Measurements from ENCODE around the gene WNT7B.

- TF ChIP-seq, protein P1, sequence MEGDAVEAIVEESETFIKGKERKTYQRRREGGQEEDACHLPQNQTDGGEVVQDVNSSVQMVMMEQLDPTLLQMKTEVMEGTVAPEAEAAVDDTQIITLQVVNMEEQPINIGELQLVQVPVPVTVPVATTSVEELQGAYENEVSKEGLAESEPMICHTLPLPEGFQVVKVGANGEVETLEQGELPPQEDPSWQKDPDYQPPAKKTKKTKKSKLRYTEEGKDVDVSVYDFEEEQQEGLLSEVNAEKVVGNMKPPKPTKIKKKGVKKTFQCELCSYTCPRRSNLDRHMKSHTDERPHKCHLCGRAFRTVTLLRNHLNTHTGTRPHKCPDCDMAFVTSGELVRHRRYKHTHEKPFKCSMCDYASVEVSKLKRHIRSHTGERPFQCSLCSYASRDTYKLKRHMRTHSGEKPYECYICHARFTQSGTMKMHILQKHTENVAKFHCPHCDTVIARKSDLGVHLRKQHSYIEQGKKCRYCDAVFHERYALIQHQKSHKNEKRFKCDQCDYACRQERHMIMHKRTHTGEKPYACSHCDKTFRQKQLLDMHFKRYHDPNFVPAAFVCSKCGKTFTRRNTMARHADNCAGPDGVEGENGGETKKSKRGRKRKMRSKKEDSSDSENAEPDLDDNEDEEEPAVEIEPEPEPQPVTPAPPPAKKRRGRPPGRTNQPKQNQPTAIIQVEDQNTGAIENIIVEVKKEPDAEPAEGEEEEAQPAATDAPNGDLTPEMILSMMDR (IDR thresholded peaks at IDR 0.05), result no peak
- TF ChIP-seq POLR2A (IDR thresholded peaks at IDR 0.05), result no peak
Observed at GRCh38 chr22:45905326-45905923, 71.5 kb downstream of the WNT7B start.
